HUES48 (cell line): ENCODE measurements around the gene MRPS27.

ENCODE experiments used
- H3K27ac ChIP-seq: one replicate; pipeline ENCODE4 v1.7.0; 2013; ENCODE audit warnings: low read depth, low read length, inconsistent platforms
- H3K27me3 ChIP-seq: 2 replicates; pipeline ENCODE4 v1.6.1; 2013; ENCODE audit warnings: mild to moderate bottlenecking, low read length; ENCODE audit not compliant: control insufficient read depth, insufficient read depth
- H3K36me3 ChIP-seq: 2 replicates; pipeline ENCODE4 v1.6.1; 2013; ENCODE audit warnings: low read length; ENCODE audit not compliant: control insufficient read depth, insufficient read depth
- H3K4me1 ChIP-seq: 2 replicates; pipeline ENCODE4 v1.6.1; 2013; ENCODE audit warnings: mild to moderate bottlenecking, low read length; ENCODE audit not compliant: control insufficient read depth, insufficient read depth
- H3K4me3 ChIP-seq: 2 replicates; pipeline ENCODE4 v1.5.1; 2013; ENCODE audit warnings: mild to moderate bottlenecking, low read depth, low read length
- H3K9ac ChIP-seq: 2 replicates; pipeline ENCODE4 v1.6.1; 2013; ENCODE audit warnings: mild to moderate bottlenecking, low read depth, low read length, moderate library complexity
- H3K9me3 ChIP-seq: 2 replicates; pipeline ENCODE4 v1.6.1; 2013; ENCODE audit warnings: low read length; ENCODE audit not compliant: control insufficient read depth, insufficient read depth

The MRPS27 gene

DNA sequence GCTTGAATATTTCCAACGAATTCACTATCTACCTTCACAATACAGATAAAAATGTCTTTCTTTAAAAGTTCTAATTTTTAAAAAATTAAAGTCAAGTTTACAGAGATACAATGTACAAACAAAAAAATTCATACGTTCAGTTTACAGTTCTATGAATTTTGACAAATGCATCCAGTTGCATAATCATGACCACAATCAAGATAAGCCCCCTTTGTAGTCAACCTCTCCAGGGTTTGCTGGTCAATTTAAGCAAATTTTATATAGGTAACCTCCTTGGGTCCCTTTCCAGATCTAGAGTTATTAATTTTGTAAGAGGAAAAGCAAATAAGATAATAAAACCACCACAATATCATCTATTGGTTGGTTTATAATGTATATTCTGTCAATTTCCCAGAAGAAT, 76.3 kb downstream of the MRPS27 start:
- Histone ChIP-seq H3K36me3 (0 out of 2 replicates have a peak, but pooled peaks cover 6% of the 10 kb centered on the region), H3K9me3 (no peaks in the 10 kb centered on the region), H3K27me3 (no peaks in the 10 kb centered on the region), H3K27ac (no peak overlapping the region), H3K4me1 (peaks cover 51% of the 10 kb centered on the region), H3K4me3 (no peak overlapping the region), H3K9ac (no peak overlapping the region)

DNA sequence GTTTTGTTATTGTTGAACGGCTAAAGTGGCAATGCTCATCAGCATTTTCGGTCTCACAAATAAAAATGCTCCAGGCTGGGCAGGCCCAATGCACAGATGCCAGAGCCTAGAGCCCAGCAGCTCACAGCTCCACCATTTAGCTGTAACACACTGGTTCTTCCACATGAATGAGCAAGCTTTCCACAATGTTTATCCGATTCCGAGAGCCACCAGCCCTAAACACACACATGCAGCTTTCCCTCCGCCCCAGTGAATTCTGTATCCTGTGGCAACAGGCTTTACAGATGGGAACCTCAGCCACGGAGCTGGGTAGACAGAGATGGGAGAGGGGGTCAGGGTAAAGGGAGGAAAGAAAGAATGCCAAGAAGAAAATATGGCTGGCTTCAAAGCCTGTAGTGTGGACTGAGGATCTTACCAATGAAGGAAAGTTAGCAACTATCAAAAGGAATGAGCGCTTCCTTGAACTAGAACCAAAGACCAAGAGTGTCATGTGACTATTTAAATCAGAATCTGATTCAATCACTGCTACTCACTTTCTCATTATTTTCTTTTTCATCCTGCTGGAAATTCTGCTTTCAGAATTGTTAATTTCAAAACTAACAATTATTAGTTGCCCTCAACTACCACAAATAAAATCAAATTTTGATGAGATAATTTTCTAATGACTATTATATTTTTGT, 77.1 kb downstream of the MRPS27 start:
- no peak overlapping the region for H3K9ac ChIP-seq

DNA sequence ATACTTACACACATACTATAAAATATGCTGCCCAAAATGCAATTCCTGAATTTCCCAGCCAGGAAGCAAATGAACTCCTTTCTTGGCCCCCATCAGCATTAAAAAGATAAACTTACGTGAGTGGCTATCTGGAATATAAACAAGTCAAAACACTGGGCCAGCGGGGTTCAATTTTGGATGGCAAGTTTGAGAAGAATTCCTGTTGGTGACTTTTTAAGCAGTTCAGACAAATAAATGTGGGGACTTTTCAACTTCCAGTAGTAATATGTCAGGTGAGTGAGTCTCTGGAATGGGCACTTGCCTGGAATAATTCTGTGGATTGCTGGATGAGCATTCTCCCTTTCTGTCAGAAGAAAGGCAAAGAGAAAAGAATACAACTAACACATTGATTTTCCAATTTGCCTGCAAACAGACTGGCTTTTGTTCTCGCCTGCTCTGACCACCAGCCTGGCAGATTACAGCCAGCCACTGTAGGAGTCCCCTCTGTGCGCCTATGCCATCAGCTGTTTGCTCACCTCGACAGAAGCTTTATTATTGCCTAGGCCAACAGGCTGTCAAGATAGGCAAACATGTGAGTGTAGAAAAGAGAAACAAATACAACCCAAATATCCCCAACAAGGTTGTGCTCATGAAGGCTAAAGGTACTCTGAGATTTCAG, 78.6 kb downstream of the MRPS27 start:
- peaks cover 48% of the 10 kb centered on the region for H3K4me1 ChIP-seq
- H3K9ac ChIP-seq: no peak overlapping the region
- H3K27ac ChIP-seq: no peak overlapping the region
- H3K4me3 ChIP-seq: no peak overlapping the region
- no peaks in the 10 kb centered on the region for H3K9me3 ChIP-seq
- peaks cover 21% of the 10 kb centered on the region for H3K36me3 ChIP-seq
- H3K27me3 ChIP-seq: no peaks in the 10 kb centered on the region

More for the DNA sequence above, 77.1 kb downstream of the MRPS27 start:
- peak overlapping the region; percentile 11 for H3K27ac ChIP-seq
- no peak overlapping the region for H3K4me3 ChIP-seq
- peaks cover 7% of the 10 kb centered on the region; the same call in 1 of the 2 replicates for H3K36me3 ChIP-seq
- H3K9me3 ChIP-seq: no peaks in the 10 kb centered on the region
- peaks cover 51% of the 10 kb centered on the region for H3K4me1 ChIP-seq
- no peaks in the 10 kb centered on the region for H3K27me3 ChIP-seq

DNA sequence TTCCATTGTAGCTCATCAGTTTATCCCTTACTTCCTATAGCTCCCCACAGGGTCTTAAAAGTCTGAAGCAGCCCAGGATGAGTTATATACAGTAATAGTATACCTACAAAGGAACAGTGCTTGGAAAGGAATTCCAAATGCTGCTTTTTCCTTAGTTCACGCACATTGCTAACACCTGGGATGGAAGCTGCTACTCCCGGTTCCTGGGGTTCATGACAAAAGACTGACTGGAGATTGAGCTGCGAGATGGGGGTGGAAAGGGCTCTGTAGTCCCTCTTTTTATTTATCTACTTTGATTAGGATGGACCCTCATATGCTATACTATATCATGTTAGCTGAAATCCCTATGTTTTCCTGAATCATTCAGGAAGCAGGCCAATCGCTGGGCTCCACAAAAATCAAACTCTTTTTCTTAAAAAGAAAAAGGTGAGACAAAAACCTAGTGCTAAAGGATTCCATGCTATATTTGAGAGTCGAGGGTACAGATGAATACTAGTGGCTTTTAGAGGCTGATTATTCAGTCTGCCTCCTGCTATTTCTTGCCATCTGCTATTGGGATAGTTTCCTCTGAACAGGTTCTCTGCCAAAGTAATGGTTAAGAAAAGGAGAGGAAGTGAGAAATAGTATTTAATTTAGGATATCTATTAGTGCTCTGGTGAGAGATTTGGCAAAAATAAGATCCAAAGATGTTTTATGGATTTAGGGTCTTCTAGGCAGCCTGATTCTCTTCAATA, 81.2 kb downstream of the MRPS27 start:
- H3K9me3 ChIP-seq: no peaks in the 10 kb centered on the region
- H3K27ac ChIP-seq: peak overlapping the region; percentile 75
- H3K9ac ChIP-seq: peak overlapping the region; percentile 26
- H3K27me3 ChIP-seq: no peaks in the 10 kb centered on the region
- peaks cover 58% of the 10 kb centered on the region for H3K4me1 ChIP-seq
- H3K36me3 ChIP-seq: peaks cover 23% of the 10 kb centered on the region
- peak overlapping the region; percentile 33 for H3K4me3 ChIP-seq

- Histone ChIP-seq H3K27ac (peak overlapping the region; percentile 75), H3K9me3 (no peaks in the 10 kb centered on the region), H3K4me1 (peaks cover 55% of the 10 kb centered on the region), H3K36me3 (peaks cover 29% of the 10 kb centered on the region), H3K27me3 (no peaks in the 10 kb centered on the region), H3K9ac (no peak overlapping the region), H3K4me3 (no peak overlapping the region)
These were observed 82.2 kb downstream of the MRPS27 start for GRCh38 chr5:72237879-72238278.

- H3K27me3 ChIP-seq: no peaks in the 10 kb centered on the region
- peaks cover 54% of the 10 kb centered on the region for H3K4me1 ChIP-seq
- peaks cover 33% of the 10 kb centered on the region for H3K36me3 ChIP-seq
- no peaks in the 10 kb centered on the region for H3K9me3 ChIP-seq
- H3K27ac ChIP-seq: no peak overlapping the region
- H3K4me3 ChIP-seq: no peak overlapping the region
- no peak overlapping the region for H3K9ac ChIP-seq
These were observed 82.6 kb downstream of the MRPS27 start for GRCh38 chr5:72237415-72237814.

DNA sequence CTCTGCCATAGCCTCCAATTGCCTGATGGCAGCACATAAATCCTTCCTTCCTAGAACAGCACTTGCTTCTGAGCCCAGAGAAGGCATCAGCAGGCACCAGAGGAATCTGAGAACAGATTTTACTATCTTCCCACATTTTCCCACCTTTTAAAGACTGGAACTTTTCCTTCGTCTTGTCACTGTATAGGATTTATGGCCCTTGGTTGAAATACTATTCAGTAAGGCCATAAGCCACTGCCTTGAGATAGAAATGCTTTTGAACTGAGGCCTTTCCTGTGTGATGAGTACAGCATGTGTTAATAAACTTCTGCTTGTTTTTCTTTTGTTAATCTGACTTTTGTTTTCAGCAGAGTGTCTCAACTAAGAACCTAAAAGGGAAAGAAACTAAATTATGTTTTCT, 84.3 kb downstream of the MRPS27 start:
- peaks cover 44% of the 10 kb centered on the region for H3K4me1 ChIP-seq
- no peaks in the 10 kb centered on the region for H3K27me3 ChIP-seq
- H3K36me3 ChIP-seq: peaks cover 44% of the 10 kb centered on the region
- no peaks in the 10 kb centered on the region for H3K9me3 ChIP-seq
- H3K9ac ChIP-seq: no peak overlapping the region
- no peak overlapping the region for H3K4me3 ChIP-seq
- H3K27ac ChIP-seq: no peak overlapping the region

DNA sequence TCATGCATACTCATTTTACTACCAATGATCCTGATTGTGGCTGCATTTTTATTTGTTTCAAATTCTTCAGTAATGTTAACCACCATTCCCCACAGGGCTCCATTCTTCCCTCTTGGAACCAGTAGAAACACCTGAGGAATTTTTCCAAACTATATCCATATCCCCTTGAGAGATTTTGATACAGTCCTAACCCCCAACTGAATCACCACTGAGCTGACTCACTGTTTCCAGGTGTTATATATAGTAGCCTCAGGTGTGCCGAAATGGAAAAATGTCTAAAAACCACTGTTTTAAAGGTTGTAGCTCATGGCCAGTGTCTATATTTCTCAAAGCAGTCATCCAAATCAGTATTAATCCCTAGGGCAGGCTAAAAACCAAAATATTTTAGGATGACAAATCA, 85.2 kb downstream of the MRPS27 start:
- Histone ChIP-seq H3K9me3 (no peaks in the 10 kb centered on the region), H3K27ac (peak overlapping the region; percentile 52), H3K36me3 (peaks cover 44% of the 10 kb centered on the region), H3K27me3 (no peaks in the 10 kb centered on the region), H3K4me1 (peaks cover 44% of the 10 kb centered on the region), H3K4me3 (no peak overlapping the region), H3K9ac (no peak overlapping the region)

DNA sequence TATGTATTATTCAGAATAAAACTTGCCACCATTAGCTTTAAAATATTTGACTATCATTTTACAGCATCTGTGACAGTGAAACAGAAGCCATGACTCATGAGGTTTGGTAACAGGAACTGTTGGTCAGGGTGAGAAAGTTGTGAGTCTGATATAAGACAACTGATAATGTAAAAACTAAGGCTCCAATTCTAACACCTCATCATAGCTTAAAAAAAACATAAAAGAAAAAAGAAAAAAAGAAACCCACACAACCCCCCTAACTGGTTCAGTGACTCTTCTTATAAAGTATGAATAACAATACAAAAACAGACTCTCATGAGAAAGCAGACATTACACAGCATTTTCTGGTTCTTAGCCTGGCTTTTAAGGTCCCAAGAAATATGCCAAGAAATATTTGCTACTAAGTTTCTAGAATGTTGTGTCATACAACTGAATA, 85.8 kb downstream of the MRPS27 start:
- no peaks in the 10 kb centered on the region for H3K9me3 ChIP-seq
- no peak overlapping the region for H3K4me3 ChIP-seq
- no peak overlapping the region for H3K9ac ChIP-seq
- peaks cover 44% of the 10 kb centered on the region for H3K36me3 ChIP-seq
- H3K4me1 ChIP-seq: peaks cover 42% of the 10 kb centered on the region
- H3K27me3 ChIP-seq: no peaks in the 10 kb centered on the region
- peak overlapping the region; percentile 52 for H3K27ac ChIP-seq

- Histone ChIP-seq H3K9me3 (no peaks in the 10 kb centered on the region), H3K36me3 (peaks cover 48% of the 10 kb centered on the region), H3K27ac (no peak overlapping the region), H3K27me3 (no peaks in the 10 kb centered on the region), H3K9ac (no peak overlapping the region), H3K4me3 (no peak overlapping the region), H3K4me1 (peaks cover 38% of the 10 kb centered on the region)
These were observed 86.2 kb downstream of the MRPS27 start for GRCh38 chr5:72233835-72234234.

DNA sequence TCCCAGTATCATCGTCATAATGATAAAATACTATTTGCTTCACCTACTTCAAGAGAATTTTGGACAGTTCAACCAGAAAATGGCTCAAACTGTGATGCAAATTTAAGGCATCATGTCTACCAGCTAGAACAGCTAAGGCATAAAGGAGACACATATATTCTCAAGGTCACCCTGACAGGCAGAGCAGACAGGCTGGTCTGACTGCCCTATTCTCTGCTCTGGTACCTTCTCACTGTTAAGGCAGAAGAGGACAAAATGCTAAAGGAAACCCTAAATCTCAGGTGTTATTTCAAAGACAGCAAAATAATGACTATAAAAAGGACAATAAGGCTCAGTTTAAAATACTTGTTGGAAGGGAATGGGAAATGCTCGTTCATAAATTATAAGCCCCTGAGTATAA, 87.2 kb downstream of the MRPS27 start:
- no peaks in the 10 kb centered on the region for H3K27me3 ChIP-seq
- no peaks in the 10 kb centered on the region for H3K9me3 ChIP-seq
- H3K36me3 ChIP-seq: peaks cover 52% of the 10 kb centered on the region
- H3K27ac ChIP-seq: no peak overlapping the region
- no peak overlapping the region for H3K9ac ChIP-seq
- no peak overlapping the region for H3K4me3 ChIP-seq
- peaks cover 28% of the 10 kb centered on the region for H3K4me1 ChIP-seq
